ENCODE data around the gene ARSJ.
A peak's percentile ranks its signal among the peaks of the same experiment; 100 is the strongest.
"Not testable (repeated sequence)": the region's sequence is repeated elsewhere in the genome, so short reads cannot be mapped to it uniquely, and the experiment has no call there.

Gene ARSJ

GRCh38 chr4:114004483-114005226, 25.2 kb upstream of the ARSJ start:
- peak overlapping the region; percentile 10 for H3K4me3 Mint-ChIP-seq
- not testable (repeated sequence) for H3K9me3 Mint-ChIP-seq; H3K27me3 Mint-ChIP-seq; DNase-seq; H3K36me3 Mint-ChIP-seq (ENCODE audit: low read depth); H3K27ac Mint-ChIP-seq
- peaks cover 25% of the 10 kb centered on the region for H3K4me1 Mint-ChIP-seq (ENCODE audit: low read depth)

GRCh38 chr4:113998531-113998930, 19.1 kb upstream of the ARSJ start:
- no peak overlapping the region for H3K4me3 Mint-ChIP-seq
- H3K9me3 Mint-ChIP-seq: no peaks in the 10 kb centered on the region
- H3K27me3 Mint-ChIP-seq: no peaks in the 10 kb centered on the region
- H3K4me1 Mint-ChIP-seq (ENCODE audit: low read depth): peaks cover 6% of the 10 kb centered on the region
- H3K36me3 Mint-ChIP-seq (ENCODE audit: low read depth): no peaks in the 10 kb centered on the region
- no peak for DNase-seq
- no peak overlapping the region for H3K27ac Mint-ChIP-seq

GRCh38 chr4:113998079-113998478, 18.6 kb upstream of the ARSJ start:
- Mint-ChIP-seq H3K27me3 (no peaks in the 10 kb centered on the region), H3K9me3 (no peaks in the 10 kb centered on the region), H3K27ac (no peak overlapping the region), H3K36me3 (ENCODE audit: low read depth) (no peaks in the 10 kb centered on the region), H3K4me3 (no peak overlapping the region), H3K4me1 (ENCODE audit: low read depth) (peaks cover 7% of the 10 kb centered on the region)
- no peak for DNase-seq

- DNase-seq: no peak
- Mint-ChIP-seq H3K27me3 (no peaks in the 10 kb centered on the region), H3K27ac (no peak overlapping the region), H3K36me3 (ENCODE audit: low read depth) (no peaks in the 10 kb centered on the region), H3K9me3 (no peaks in the 10 kb centered on the region), H3K4me3 (no peak overlapping the region), H3K4me1 (ENCODE audit: low read depth) (peaks cover 7% of the 10 kb centered on the region)
Measured at GRCh38 chr4:113997206-113997605, 17.8 kb upstream of the ARSJ start.

GRCh38 chr4:113996599-113997177, 17.2 kb upstream of the ARSJ start:
- no peaks in the 10 kb centered on the region for H3K36me3 Mint-ChIP-seq (ENCODE audit: low read depth)
- no peaks in the 10 kb centered on the region for H3K9me3 Mint-ChIP-seq
- no peak overlapping the region for H3K27ac Mint-ChIP-seq
- peaks cover 7% of the 10 kb centered on the region for H3K4me1 Mint-ChIP-seq (ENCODE audit: low read depth)
- DNase-seq: no peak
- H3K27me3 Mint-ChIP-seq: no peaks in the 10 kb centered on the region
- H3K4me3 Mint-ChIP-seq: no peak overlapping the region

- Mint-ChIP-seq H3K27me3 (no peaks in the 10 kb centered on the region), H3K4me1 (ENCODE audit: low read depth) (peaks cover 7% of the 10 kb centered on the region), H3K4me3 (no peak overlapping the region), H3K36me3 (ENCODE audit: low read depth) (no peaks in the 10 kb centered on the region), H3K27ac (no peak overlapping the region), H3K9me3 (no peaks in the 10 kb centered on the region)
- no peak for DNase-seq
Measured at GRCh38 chr4:113993887-113994286, 14.4 kb upstream of the ARSJ start.

- Mint-ChIP-seq H3K27me3 (no peaks in the 10 kb centered on the region), H3K36me3 (ENCODE audit: low read depth) (no peaks in the 10 kb centered on the region), H3K4me1 (ENCODE audit: low read depth) (peaks cover 7% of the 10 kb centered on the region), H3K4me3 (no peak overlapping the region), H3K9me3 (no peaks in the 10 kb centered on the region), H3K27ac (no peak overlapping the region)
- no peak for DNase-seq
Measured at GRCh38 chr4:113990886-113991285, 11.4 kb upstream of the ARSJ start.

GRCh38 chr4:113987382-113987941, 8.0 kb upstream of the ARSJ start:
- H3K27ac Mint-ChIP-seq: no peak overlapping the region
- no peaks in the 10 kb centered on the region for H3K9me3 Mint-ChIP-seq
- H3K4me1 Mint-ChIP-seq (ENCODE audit: low read depth): no peaks in the 10 kb centered on the region
- no peak overlapping the region for H3K4me3 Mint-ChIP-seq
- H3K36me3 Mint-ChIP-seq (ENCODE audit: low read depth): no peaks in the 10 kb centered on the region
- DNase-seq: no peak
- peaks cover 8% of the 10 kb centered on the region for H3K27me3 Mint-ChIP-seq

- H3K27ac Mint-ChIP-seq: no peak overlapping the region
- H3K4me3 Mint-ChIP-seq: no peak overlapping the region
- H3K36me3 Mint-ChIP-seq (ENCODE audit: low read depth): no peaks in the 10 kb centered on the region
- H3K9me3 Mint-ChIP-seq: no peaks in the 10 kb centered on the region
- peaks cover 51% of the 10 kb centered on the region for H3K27me3 Mint-ChIP-seq
- peaks cover 17% of the 10 kb centered on the region for H3K4me1 Mint-ChIP-seq (ENCODE audit: low read depth)
- no peak for DNase-seq
Measured at GRCh38 chr4:113982181-113982580, 2.7 kb upstream of the ARSJ start.

GRCh38 chr4:113981591-113981990, 2.1 kb upstream of the ARSJ start:
- Mint-ChIP-seq H3K4me1 (ENCODE audit: low read depth) (peaks cover 20% of the 10 kb centered on the region), H3K9me3 (no peaks in the 10 kb centered on the region), H3K36me3 (ENCODE audit: low read depth) (no peaks in the 10 kb centered on the region), H3K27ac (no peak overlapping the region), H3K4me3 (no peak overlapping the region), H3K27me3 (peaks cover 51% of the 10 kb centered on the region)
- no peak for DNase-seq

- Mint-ChIP-seq H3K4me1 (ENCODE audit: low read depth) (peaks cover 20% of the 10 kb centered on the region), H3K27me3 (peaks cover 51% of the 10 kb centered on the region), H3K27ac (no peak overlapping the region)
Measured at GRCh38 chr4:113979905-113980615, 613 bp upstream of the ARSJ start.

GRCh38 chr4:113978561-113979147, 793 bp downstream of the ARSJ start:
- H3K9me3 Mint-ChIP-seq: peaks cover 8% of the 10 kb centered on the region
- no peak for DNase-seq
- peaks cover 20% of the 10 kb centered on the region for H3K4me1 Mint-ChIP-seq (ENCODE audit: low read depth)
- no peaks in the 10 kb centered on the region for H3K36me3 Mint-ChIP-seq (ENCODE audit: low read depth)
- H3K27me3 Mint-ChIP-seq: peaks cover 56% of the 10 kb centered on the region
- peak overlapping the region; percentile 74 for H3K4me3 Mint-ChIP-seq
- H3K27ac Mint-ChIP-seq: no peak overlapping the region

More at GRCh38 chr4:113979905-113980615, 613 bp upstream of the ARSJ start:
- Mint-ChIP-seq H3K36me3 (ENCODE audit: low read depth) (no peaks in the 10 kb centered on the region), H3K9me3 (no peaks in the 10 kb centered on the region), H3K4me3 (peak overlapping the region; percentile 74)
- DNase-seq: no peak

- no peak overlapping the region for H3K4me3 Mint-ChIP-seq
- H3K27me3 Mint-ChIP-seq: peaks cover 57% of the 10 kb centered on the region
- H3K4me1 Mint-ChIP-seq (ENCODE audit: low read depth): peaks cover 20% of the 10 kb centered on the region
- no peaks in the 10 kb centered on the region for H3K36me3 Mint-ChIP-seq (ENCODE audit: low read depth)
- no peak overlapping the region for H3K27ac Mint-ChIP-seq
- DNase-seq: no peak
- peaks cover 8% of the 10 kb centered on the region for H3K9me3 Mint-ChIP-seq
Measured at GRCh38 chr4:113978105-113978504, 1.3 kb downstream of the ARSJ start.

- no peak for DNase-seq
- H3K36me3 Mint-ChIP-seq (ENCODE audit: low read depth): no peaks in the 10 kb centered on the region
- H3K27ac Mint-ChIP-seq: no peak overlapping the region
- peaks cover 53% of the 10 kb centered on the region for H3K27me3 Mint-ChIP-seq
- H3K4me3 Mint-ChIP-seq: no peak overlapping the region
- peaks cover 20% of the 10 kb centered on the region for H3K4me1 Mint-ChIP-seq (ENCODE audit: low read depth)
- peaks cover 8% of the 10 kb centered on the region for H3K9me3 Mint-ChIP-seq
Measured at GRCh38 chr4:113977526-113977855, 2.0 kb downstream of the ARSJ start.

All from activated T-cell treated with anti-CD3 and anti-CD28 coated beads, Interleukin-2, amount 50 U/mL, for 24 hours (primary cell).